HepG2 (cell line): ENCODE measurements around the gene KRT14. TPM values are rescaled to one million over a fixed set of nuclear protein-coding genes. Genes with fewer than 3 reads are reported as not detected.

Experiments
- ARNT2 ChIP-seq: sonication (generic); formaldehyde crosslinking; IDR thresholded peaks from 2 replicates; pipeline ENCODE4 v1.8.0; 2022; ENCODE audit warnings: mild to moderate bottlenecking, low read depth, missing genetic modification reagents, moderate library complexity
- CREB1 ChIP-seq, 2 experiments: fragments of 450-650 bp in 1 of 2; IDR thresholded peaks; 2 replicates each; pipeline ENCODE4 v1.6.1; 2016 to 2017; ENCODE audit warnings: control low read depth in 1 of 2, mild to moderate bottlenecking in 1 of 2, missing compliant biosample characterization in 1 of 2, missing genetic modification characterization in 1 of 2
- DR1 ChIP-seq: sonication (generic); formaldehyde crosslinking; IDR thresholded peaks from 2 replicates; pipeline ENCODE4 v1.8.0; 2021; ENCODE audit warnings: mild to moderate bottlenecking, missing genetic modification reagents, inconsistent platforms
- ELF4 ChIP-seq: sonication (generic); formaldehyde crosslinking; IDR thresholded peaks from 2 replicates; pipeline ENCODE4 v1.5.0; 2020; ENCODE audit warnings: missing genetic modification reagents, mild to moderate bottlenecking, moderate library complexity, borderline replicate concordance
- HMG20B ChIP-seq: conservative IDR thresholded peaks from 2 replicates; pipeline ENCODE4 v1.6.1; 2016; ENCODE audit warnings: missing genetic modification reagents, missing compliant biosample characterization
- HNRNPL ChIP-seq: fragments of 200-400 bp; formaldehyde crosslinking; IDR thresholded peaks from 2 replicates; pipeline ENCODE4 v1.6.1; 2017; ENCODE audit warnings: mild to moderate bottlenecking, low read depth, low read length
- MATR3 ChIP-seq: sonication (generic); formaldehyde crosslinking; IDR thresholded peaks from 2 replicates; pipeline ENCODE4 v1.4.0; 2020; ENCODE audit warnings: missing genetic modification reagents
- MEIS1 ChIP-seq: sonication (generic); formaldehyde crosslinking; IDR thresholded peaks from 2 replicates; pipeline ENCODE4 v1.9.0; 2021; ENCODE audit warnings: mild to moderate bottlenecking, missing genetic modification reagents, moderate library complexity, borderline replicate concordance
- NFE2 ChIP-seq: sonication (generic); formaldehyde crosslinking; IDR thresholded peaks from 2 replicates; pipeline ENCODE4 v1.4.0; 2020; ENCODE audit warnings: missing genetic modification reagents
- NFKB2 ChIP-seq: sonication (generic); formaldehyde crosslinking; IDR thresholded peaks from 2 replicates; pipeline ENCODE4 v1.4.0; 2020; ENCODE audit warnings: missing genetic modification reagents, borderline replicate concordance
- PHF21A ChIP-seq: sonication (generic); formaldehyde crosslinking; IDR thresholded peaks from 2 replicates; pipeline ENCODE4 v1.5.0; 2020; ENCODE audit warnings: mild to moderate bottlenecking, missing genetic modification reagents
- RAD21 ChIP-seq: fragments of 450-650 bp; formaldehyde crosslinking; IDR thresholded peaks from 2 replicates; pipeline ENCODE4 v1.5.0; 2020; ENCODE audit warnings: mild to moderate bottlenecking
- RBM22 ChIP-seq: fragments of 200-400 bp; formaldehyde crosslinking; optimal IDR thresholded peaks from 2 replicates; pipeline ENCODE3; 2017; ENCODE audit warnings: mild to moderate bottlenecking, low read length, moderate library complexity
- SP2 ChIP-seq: sonication (generic); formaldehyde crosslinking; IDR thresholded peaks from 2 replicates; pipeline ENCODE4 v1.5.1; 2020; ENCODE audit warnings: mild to moderate bottlenecking, missing genetic modification reagents
- TSC22D2 ChIP-seq: sonication (generic); formaldehyde crosslinking; IDR thresholded peaks from 2 replicates; pipeline ENCODE4 v1.5.1; 2020; ENCODE audit warnings: missing genetic modification reagents, mild to moderate bottlenecking, borderline replicate concordance
- ZBTB7A ChIP-seq: sonication (generic); formaldehyde crosslinking; IDR thresholded peaks from 2 replicates; pipeline ENCODE4 v1.8.0; 2022; ENCODE audit warnings: mild to moderate bottlenecking, missing genetic modification reagents
- ZNF101 ChIP-seq: sonication (generic); formaldehyde crosslinking; IDR thresholded peaks from 2 replicates; pipeline ENCODE4 v1.4.0; 2020; ENCODE audit warnings: mild to moderate bottlenecking, low read depth, missing genetic modification reagents, borderline replicate concordance
- ZNF367 ChIP-seq: sonication (generic); formaldehyde crosslinking; IDR thresholded peaks from 2 replicates; pipeline ENCODE4 v1.4.0; 2020; ENCODE audit warnings: missing genetic modification reagents, borderline replicate concordance
- ZNF550 ChIP-seq: sonication (generic); formaldehyde crosslinking; IDR thresholded peaks from 2 replicates; pipeline ENCODE4 v1.4.0; 2020; ENCODE audit warnings: mild to moderate bottlenecking, missing genetic modification reagents, borderline replicate concordance
- ZNF660 ChIP-seq: sonication (generic); formaldehyde crosslinking; IDR thresholded peaks from 2 replicates; pipeline ENCODE4 v1.5.1; 2020; ENCODE audit warnings: mild to moderate bottlenecking, low read depth, missing genetic modification reagents, borderline replicate concordance
- polyA plus RNA-seq, 8 experiments: library from polyadenylated mRNA; depleted of rRNA in 3 of 8; stranded (reverse) in 7 of 8; unstranded in 1 of 8; fragments of >200 nt; fragmentation: Illumina TruSeq in 4 of 8; extraction: Trizol in 4 of 8; gene quantifications; 2 replicates each; pipeline versions ENCODE4 v1.2.1 to v1.2.3, GENCODE V29; 2011 to 2016; ENCODE audit warnings: low read depth in 4 of 8, missing spikeins in 1 of 8, mixed read lengths in 1 of 8; ENCODE audit not compliant: insufficient read depth in 1 of 8
- total RNA-seq, 5 experiments: library from RNA; depleted of rRNA; stranded (reverse); fragments of >200 nt; fragmentation: Illumina TruSeq; extraction: Trizol; gene quantifications; 2 replicates each; pipeline ENCODE4 v1.2.3, GENCODE V29; 2016; ENCODE audit warnings: low read depth in 1 of 5
- TF ChIP-seq, protein P1 (sequence below): sonication (generic); formaldehyde crosslinking; IDR thresholded peaks from 2 replicates; pipeline ENCODE4 v1.9.0; 2021; ENCODE audit warnings: missing genetic modification reagents, borderline replicate concordance
- TF ChIP-seq, protein P2 (sequence below): sonication (generic); formaldehyde crosslinking; IDR thresholded peaks from 2 replicates; pipeline ENCODE4 v1.4.0; 2020; ENCODE audit warnings: low read depth, mild to moderate bottlenecking, missing genetic modification reagents
- TF ChIP-seq, protein P3 (sequence below): sonication (generic); formaldehyde crosslinking; IDR thresholded peaks from 2 replicates; pipeline ENCODE4 v1.8.0; 2022; ENCODE audit warnings: missing genetic modification reagents, mild to moderate bottlenecking, borderline replicate concordance
- TF ChIP-seq, protein P4 (sequence below): sonication (generic); formaldehyde crosslinking; IDR thresholded peaks from 2 replicates; pipeline ENCODE4 v1.4.0; 2020; ENCODE audit warnings: missing genetic modification reagents

The KRT14 gene
- total and polyA plus RNA-seq, 2 of the 13 experiments (the other 11 are each of a cell fraction or from before 2014, with no cell fraction given): 0.09 TPM; not detected in 1

DNA sequence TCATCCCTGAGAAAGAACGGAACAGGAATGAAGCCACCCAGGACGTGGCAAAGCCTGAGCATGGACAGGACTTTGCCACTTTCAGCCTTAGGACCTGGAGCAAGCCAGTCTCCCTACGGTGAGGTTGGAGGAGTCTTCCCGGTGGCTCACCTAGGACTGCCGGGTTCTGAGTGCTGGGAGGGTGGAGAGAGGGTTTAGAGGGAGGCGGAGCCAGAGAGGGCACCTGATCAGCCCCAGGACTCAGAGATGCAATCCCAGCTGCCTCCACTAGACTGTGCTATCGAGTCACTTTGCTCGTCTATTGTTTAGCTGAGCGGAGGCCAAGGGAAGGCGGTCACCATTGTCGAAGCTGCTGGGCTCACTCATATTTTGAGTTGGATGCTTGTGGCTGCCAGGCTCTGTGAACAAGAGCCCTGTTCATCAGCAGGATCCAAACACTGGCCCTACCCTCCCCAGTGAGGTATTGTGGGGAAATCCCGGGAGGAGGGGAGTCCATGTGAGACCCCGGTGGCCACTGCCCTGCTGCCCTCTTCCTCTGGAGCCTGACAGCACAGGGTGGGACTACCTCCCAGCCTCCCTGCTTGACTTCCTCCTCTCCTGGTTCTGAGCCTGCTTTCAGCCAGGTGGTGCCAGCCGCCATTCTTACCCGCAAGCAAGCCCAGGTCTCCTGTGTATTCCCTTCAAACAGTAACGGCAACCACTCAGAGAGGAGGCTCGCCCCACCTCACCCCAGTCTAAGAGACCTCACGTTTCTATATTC is 7.0 kb downstream of the KRT14 start (continued):
- TF ChIP-seq TSC22D2 (no peak), ZNF101 (CRISPR knock-in tag) (no peak), NFKB2 (CRISPR knock-in tag) (0 out of 2 replicates have a peak, but pooled peaks have one; percentile 7), SP2 (no peak), CREB1 (IDR thresholded peaks at IDR 0.05) (no peak), CREB1 (CRISPR knock-in tag; IDR thresholded peaks at IDR 0.05) (no peak), MATR3 (no peak), NFE2 (CRISPR knock-in tag) (no peak), DR1 (CRISPR knock-in tag) (no peak), PHF21A (no peak), HMG20B (CRISPR knock-in tag) (no peak), HNRNPL (no peak), ZNF367 (CRISPR knock-in tag) (no peak), ZBTB7A (CRISPR knock-in tag) (no peak), RAD21 (CRISPR knock-in tag) (peak; percentile 59), ZNF550 (no peak), RBM22 (no peak), ARNT2 (CRISPR knock-in tag) (no peak), ELF4 (CRISPR knock-in tag) (no peak), MEIS1 (no peak), ZNF660 (CRISPR knock-in tag) (no peak)
- TF ChIP-seq, protein P1, sequence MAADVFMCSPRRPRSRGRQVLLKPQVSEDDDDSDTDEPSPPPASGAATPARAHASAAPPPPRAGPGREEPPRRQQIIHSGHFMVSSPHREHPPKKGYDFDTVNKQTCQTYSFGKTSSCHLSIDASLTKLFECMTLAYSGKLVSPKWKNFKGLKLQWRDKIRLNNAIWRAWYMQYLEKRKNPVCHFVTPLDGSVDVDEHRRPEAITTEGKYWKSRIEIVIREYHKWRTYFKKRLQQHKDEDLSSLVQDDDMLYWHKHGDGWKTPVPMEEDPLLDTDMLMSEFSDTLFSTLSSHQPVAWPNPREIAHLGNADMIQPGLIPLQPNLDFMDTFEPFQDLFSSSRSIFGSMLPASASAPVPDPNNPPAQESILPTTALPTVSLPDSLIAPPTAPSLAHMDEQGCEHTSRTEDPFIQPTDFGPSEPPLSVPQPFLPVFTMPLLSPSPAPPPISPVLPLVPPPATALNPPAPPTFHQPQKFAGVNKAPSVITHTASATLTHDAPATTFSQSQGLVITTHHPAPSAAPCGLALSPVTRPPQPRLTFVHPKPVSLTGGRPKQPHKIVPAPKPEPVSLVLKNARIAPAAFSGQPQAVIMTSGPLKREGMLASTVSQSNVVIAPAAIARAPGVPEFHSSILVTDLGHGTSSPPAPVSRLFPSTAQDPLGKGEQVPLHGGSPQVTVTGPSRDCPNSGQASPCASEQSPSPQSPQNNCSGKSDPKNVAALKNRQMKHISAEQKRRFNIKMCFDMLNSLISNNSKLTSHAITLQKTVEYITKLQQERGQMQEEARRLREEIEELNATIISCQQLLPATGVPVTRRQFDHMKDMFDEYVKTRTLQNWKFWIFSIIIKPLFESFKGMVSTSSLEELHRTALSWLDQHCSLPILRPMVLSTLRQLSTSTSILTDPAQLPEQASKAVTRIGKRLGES: no peak
- TF ChIP-seq, protein P2, sequence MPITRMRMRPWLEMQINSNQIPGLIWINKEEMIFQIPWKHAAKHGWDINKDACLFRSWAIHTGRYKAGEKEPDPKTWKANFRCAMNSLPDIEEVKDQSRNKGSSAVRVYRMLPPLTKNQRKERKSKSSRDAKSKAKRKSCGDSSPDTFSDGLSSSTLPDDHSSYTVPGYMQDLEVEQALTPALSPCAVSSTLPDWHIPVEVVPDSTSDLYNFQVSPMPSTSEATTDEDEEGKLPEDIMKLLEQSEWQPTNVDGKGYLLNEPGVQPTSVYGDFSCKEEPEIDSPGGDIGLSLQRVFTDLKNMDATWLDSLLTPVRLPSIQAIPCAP (CRISPR knock-in tag): no peak
- TF ChIP-seq, protein P3, sequence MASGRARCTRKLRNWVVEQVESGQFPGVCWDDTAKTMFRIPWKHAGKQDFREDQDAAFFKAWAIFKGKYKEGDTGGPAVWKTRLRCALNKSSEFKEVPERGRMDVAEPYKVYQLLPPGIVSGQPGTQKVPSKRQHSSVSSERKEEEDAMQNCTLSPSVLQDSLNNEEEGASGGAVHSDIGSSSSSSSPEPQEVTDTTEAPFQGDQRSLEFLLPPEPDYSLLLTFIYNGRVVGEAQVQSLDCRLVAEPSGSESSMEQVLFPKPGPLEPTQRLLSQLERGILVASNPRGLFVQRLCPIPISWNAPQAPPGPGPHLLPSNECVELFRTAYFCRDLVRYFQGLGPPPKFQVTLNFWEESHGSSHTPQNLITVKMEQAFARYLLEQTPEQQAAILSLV: no peak
- TF ChIP-seq, protein P4, sequence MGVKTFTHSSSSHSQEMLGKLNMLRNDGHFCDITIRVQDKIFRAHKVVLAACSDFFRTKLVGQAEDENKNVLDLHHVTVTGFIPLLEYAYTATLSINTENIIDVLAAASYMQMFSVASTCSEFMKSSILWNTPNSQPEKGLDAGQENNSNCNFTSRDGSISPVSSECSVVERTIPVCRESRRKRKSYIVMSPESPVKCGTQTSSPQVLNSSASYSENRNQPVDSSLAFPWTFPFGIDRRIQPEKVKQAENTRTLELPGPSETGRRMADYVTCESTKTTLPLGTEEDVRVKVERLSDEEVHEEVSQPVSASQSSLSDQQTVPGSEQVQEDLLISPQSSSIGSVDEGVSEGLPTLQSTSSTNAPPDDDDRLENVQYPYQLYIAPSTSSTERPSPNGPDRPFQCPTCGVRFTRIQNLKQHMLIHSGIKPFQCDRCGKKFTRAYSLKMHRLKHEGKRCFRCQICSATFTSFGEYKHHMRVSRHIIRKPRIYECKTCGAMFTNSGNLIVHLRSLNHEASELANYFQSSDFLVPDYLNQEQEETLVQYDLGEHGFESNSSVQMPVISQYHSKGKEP (CRISPR knock-in tag): no peak
